ENCODE data around the gene RSPH10B2. TPM values are rescaled to one million over a fixed set of nuclear protein-coding genes. Genes with fewer than 3 reads are reported as not detected.
A peak's percentile ranks its signal among the peaks of the same experiment; 100 is the strongest.
"Not testable (repeated sequence)": the region's sequence is repeated elsewhere in the genome, so short reads cannot be mapped to it uniquely, and the experiment has no call there.

The RSPH10B2 gene
- total RNA-seq, result 1 to 10 TPM in 1 of 2 experiments, under 1 TPM in 1; 0.63 to 1.1 TPM

DNA sequence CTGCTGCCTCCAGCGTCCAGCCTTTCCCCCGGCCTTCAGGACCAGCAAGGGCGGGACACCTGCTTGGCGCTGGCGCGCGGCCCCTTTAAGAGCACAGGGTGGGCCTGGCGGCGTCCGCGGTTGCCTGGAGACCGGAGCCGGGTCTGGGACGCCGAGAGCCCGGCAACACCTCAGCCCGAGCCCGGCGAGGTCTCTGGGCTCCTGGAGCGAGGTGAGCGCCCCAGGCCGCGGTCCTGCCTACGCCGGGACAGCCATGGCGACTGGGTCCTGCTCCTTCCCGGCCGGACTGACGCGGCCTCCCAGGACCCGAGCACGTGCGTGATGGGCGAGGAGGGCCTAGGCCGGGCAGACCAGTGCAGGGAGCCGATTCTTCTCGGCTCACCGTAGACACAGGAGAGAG is at the start of gene RSPH10B2:
RSPH10B2 (plus strand) TSS at position 140 of the 400 bp plus-strand sequence. CDS start 3,575 bp downstream, outside the sequence.
- not testable (repeated sequence) for H3K36me3 Mint-ChIP-seq (ENCODE audit: low read depth)

DNA sequence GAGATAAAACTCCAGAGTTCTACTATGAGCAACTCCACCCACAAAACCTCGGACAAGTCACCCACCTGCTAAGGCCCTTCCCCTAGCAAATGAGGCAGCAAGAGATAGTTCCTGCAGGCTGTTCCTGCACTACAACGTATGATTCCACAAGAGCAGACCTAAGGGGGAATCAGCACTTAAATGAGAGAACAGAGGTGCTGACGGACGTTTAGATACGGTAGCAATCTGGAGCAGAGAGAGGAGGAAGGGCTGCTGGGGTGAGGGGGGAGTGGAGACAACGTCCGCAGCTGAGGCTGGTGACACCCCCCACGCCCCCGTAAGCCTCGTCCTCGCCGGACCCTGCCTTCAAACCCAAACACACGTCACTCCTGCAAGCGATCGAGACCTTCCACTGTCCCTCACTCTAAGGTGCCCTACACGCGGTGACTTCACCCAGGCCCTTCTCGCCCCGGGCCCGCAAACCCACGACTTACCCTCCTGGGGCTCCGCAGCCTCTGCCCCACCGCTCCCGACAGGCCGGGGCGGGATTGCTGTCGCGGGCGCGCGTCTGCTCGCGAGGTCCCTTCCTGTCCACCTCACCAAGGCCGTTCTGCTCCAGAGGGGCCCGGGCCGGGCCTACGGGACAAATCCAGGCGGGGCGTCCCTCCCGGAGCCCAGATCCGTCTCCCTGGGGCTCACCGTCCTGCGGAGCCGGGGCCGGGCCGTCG is 47.8 kb upstream of the RSPH10B2 start:
- H3K4me1 Mint-ChIP-seq (ENCODE audit: low read depth), result peaks cover 26% of the 10 kb centered on the region
- peaks cover 3% of the 10 kb centered on the region for H3K27me3 Mint-ChIP-seq (ENCODE audit: low read depth)
- peaks cover 41% of the 10 kb centered on the region for H3K36me3 Mint-ChIP-seq (ENCODE audit: low read depth)
- H3K4me3 Mint-ChIP-seq, result peak overlapping the region; percentile 88
- ChIA-PET CTCF (no interaction called here), POLR2A (no interaction called here)
- peak; percentile 45 for DNase-seq
- peak; percentile 52 for ATAC-seq
- H3K27ac Mint-ChIP-seq, result peak overlapping the region; percentile 85
- H3K9me3 Mint-ChIP-seq (ENCODE audit: insufficient read depth), result peaks cover 32% of the 10 kb centered on the region

More for the DNA sequence above, at the start of gene RSPH10B2:
- H3K4me3 Mint-ChIP-seq; H3K27ac Mint-ChIP-seq; DNase-seq; H3K4me1 Mint-ChIP-seq (ENCODE audit: low read depth); H3K9me3 Mint-ChIP-seq (ENCODE audit: insufficient read depth); POLR2A ChIA-PET; CTCF ChIA-PET; H3K27me3 Mint-ChIP-seq (ENCODE audit: low read depth): not testable (repeated sequence)
- ATAC-seq, result peak; percentile 18

DNA sequence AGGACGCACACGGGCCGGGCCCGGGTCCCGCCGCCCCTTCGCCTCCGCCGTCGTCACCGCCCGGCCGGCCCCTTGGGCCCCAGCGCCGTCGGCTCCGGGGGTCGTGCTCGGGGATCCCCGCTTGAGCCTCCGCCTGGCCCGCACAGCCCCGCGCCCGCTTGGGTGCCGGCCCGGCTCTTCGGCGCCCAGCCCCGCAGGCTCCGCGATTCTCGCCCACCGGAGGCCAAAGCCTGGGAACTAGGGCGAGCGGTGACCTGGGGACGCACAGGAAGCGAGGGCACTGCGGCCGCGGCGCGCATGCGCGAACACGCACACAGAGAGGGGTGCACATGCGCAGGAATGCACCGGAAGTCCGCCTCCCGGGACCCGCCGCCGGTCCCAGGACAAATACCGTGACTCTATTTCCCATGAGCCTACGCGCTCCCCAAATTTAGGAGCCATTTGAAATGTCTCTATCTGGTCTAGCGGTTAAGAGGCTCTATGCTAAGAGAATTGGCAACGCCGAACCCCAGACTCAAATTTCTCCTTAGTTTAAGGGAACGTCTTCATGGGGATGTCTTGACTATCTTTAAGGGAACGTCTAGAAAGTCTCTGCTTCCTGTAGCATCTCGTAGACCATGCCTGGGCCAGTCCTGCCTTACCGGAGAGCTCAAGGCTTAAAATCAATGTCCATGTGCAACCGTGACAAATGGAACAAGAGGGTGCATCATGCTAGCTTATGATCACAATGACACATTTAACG is 47.1 kb upstream of the RSPH10B2 start, which contains the start of gene ZNF12:
ZNF12 (minus strand) TSS at position 282 of the 742 bp plus-strand sequence. CDS start 1,774 bp downstream, outside the sequence.
- DNase-seq (peak; percentile 97), ATAC-seq (peak; percentile 91)
- H3K27me3 Mint-ChIP-seq (ENCODE audit: low read depth), result peaks cover 3% of the 10 kb centered on the region
- H3K27ac Mint-ChIP-seq, result peak within 1 kb of the TSS; percentile 86
- H3K4me1 Mint-ChIP-seq (ENCODE audit: low read depth), result peaks cover 26% of the 10 kb centered on the region
- H3K4me3 Mint-ChIP-seq, result peak within 1 kb of the TSS; percentile 88
- H3K36me3 Mint-ChIP-seq (ENCODE audit: low read depth), result peaks cover 43% of the 10 kb centered on the region
- CTCF ChIA-PET, result no interaction called here
- POLR2A ChIA-PET, result interaction anchor here (1.0 kb wide), 1 partner anchor 22 kb away, joined by 4 read pairs; no protein-coding TSS in a partner anchor
- H3K9me3 Mint-ChIP-seq (ENCODE audit: insufficient read depth), result peaks cover 28% of the 10 kb centered on the region

DNA sequence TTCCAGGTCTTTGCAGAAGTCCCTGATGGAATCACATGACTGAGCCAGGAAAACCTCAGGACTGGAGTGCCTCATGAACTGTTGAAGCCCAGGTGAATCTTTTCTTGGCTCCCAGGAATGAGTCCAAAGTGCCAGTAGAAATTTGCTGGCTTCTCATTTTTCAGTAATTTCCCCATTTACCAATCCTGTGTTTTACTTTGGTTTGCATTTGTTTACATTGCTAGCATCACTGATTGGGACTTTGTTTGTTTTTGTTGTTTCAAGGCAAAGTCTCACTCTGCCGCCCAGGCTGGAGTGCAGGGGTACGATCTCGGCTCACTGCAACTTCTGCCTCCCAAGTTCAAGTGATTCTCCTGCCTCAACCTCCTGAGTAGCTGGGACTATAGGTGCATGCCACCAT is 45.6 kb upstream of the RSPH10B2 start:
- ATAC-seq, result no peak
- peaks cover 37% of the 10 kb centered on the region for H3K36me3 Mint-ChIP-seq (ENCODE audit: low read depth)
- no peak overlapping the region for H3K4me3 Mint-ChIP-seq
- peaks cover 20% of the 10 kb centered on the region for H3K9me3 Mint-ChIP-seq (ENCODE audit: insufficient read depth)
- no peak overlapping the region for H3K27ac Mint-ChIP-seq
- DNase-seq, result no peak
- peaks cover 3% of the 10 kb centered on the region for H3K27me3 Mint-ChIP-seq (ENCODE audit: low read depth)
- ChIA-PET POLR2A (no interaction called here), CTCF (no interaction called here)
- H3K4me1 Mint-ChIP-seq (ENCODE audit: low read depth), result peaks cover 21% of the 10 kb centered on the region

DNA sequence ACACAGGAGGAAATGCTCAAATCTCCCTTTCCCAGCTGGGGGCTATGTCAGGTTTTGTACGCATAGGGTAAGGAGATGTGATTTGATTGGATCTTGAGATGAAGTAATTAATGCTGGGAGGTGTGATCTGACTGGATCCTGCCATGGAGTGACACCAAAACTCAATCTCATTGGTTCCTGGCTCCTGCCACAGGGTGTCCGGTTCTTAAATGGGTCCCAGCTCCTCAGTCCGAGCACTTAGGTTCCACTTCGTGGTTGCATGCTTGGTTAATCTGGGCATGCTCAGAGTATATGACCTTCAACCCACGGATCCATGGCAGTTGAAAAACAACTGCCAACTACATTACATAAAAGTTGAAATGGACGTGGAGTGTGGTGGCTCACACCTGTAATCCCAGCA is 44.1 kb upstream of the RSPH10B2 start:
- Mint-ChIP-seq H3K4me3 (no peak overlapping the region), H3K36me3 (ENCODE audit: low read depth) (peaks cover 25% of the 10 kb centered on the region), H3K27me3 (ENCODE audit: low read depth) (peaks cover 3% of the 10 kb centered on the region), H3K9me3 (ENCODE audit: insufficient read depth) (peaks cover 11% of the 10 kb centered on the region), H3K4me1 (ENCODE audit: low read depth) (peaks cover 11% of the 10 kb centered on the region), H3K27ac (no peak overlapping the region)
- ChIA-PET CTCF (no interaction called here), POLR2A (no interaction called here)
- DNase-seq, result no peak
- ATAC-seq, result no peak

DNA sequence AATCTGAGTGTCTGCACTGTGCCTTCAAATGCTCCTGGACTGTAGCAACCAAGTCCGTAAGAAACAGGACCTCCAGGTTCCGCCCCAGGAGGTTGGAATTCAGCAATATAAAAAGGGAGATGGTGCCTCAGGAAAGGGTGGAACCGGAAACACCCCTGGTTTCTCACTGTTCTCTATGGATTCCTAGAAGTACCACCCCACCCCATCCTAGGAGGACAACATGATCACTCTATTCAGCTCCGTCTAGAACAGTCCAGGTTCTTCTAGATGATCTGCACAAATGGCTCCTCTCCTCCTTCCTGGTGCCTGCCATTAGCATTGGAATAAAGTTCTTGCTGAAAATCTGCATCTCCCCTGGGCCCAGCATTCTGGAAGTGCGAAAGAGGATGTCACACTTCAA is 39.5 kb upstream of the RSPH10B2 start:
- DNase-seq (no peak), ATAC-seq (no peak)
- Mint-ChIP-seq H3K27me3 (ENCODE audit: low read depth) (peaks cover 5% of the 10 kb centered on the region), H3K36me3 (ENCODE audit: low read depth) (peaks cover 2% of the 10 kb centered on the region), H3K4me1 (ENCODE audit: low read depth) (peaks cover 9% of the 10 kb centered on the region), H3K27ac (no peak overlapping the region), H3K4me3 (no peak overlapping the region), H3K9me3 (ENCODE audit: insufficient read depth) (no peaks in the 10 kb centered on the region)
- CTCF ChIA-PET, result interaction anchor here (1.4 kb wide), 1 partner anchor 198 kb away, joined by 3 read pairs; no protein-coding TSS in a partner anchor
- POLR2A ChIA-PET, result no interaction called here

DNA sequence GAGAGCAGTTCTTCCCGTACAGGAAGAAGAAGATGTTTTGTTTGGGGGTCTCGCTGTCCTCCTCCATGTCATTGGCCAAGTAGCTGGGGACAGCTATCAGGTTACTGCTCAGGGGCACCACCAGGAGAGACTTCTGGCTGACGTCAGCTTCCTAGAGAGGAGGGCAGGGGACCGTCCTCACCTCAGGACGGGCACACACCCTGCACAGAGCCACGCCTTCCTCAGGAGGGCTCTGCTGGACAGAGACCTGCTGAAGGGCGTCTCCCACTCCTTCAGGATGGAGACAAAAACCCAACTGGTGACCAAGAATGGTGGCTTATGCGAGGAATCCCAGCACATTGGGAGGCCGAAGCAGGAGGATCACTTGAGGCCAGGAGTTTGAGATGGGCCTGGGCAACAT is 38.0 kb upstream of the RSPH10B2 start:
- DNase-seq; H3K27ac Mint-ChIP-seq; H3K4me3 Mint-ChIP-seq; ATAC-seq; H3K36me3 Mint-ChIP-seq (ENCODE audit: low read depth); POLR2A ChIA-PET; H3K27me3 Mint-ChIP-seq (ENCODE audit: low read depth); H3K9me3 Mint-ChIP-seq (ENCODE audit: insufficient read depth); H3K4me1 Mint-ChIP-seq (ENCODE audit: low read depth); CTCF ChIA-PET: not testable (repeated sequence)

DNA sequence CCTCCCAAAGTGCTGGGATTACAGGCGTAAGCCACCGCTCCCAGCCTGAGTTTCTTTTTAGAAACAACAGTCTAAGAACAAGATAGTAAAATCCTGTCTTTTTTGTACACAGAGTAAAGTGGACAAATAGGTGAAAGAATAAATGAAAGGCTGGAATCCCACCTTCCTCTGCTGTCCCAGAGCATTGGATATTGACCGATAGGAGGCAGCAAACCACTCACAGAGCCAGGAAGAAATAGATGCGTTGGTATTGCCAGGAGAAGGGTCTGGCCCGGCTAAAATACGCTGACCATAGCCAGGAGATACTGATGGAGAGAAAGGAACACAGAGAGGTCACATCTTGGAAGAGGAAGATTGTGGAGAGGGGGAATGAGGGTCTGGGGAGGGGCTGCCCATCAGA is 35.8 kb upstream of the RSPH10B2 start:
- H3K27ac Mint-ChIP-seq, result no peak overlapping the region
- DNase-seq, result no peak
- H3K4me1 Mint-ChIP-seq (ENCODE audit: low read depth), result peaks cover 9% of the 10 kb centered on the region
- CTCF ChIA-PET, result no interaction called here
- H3K4me3 Mint-ChIP-seq, result no peak overlapping the region
- POLR2A ChIA-PET, result no interaction called here
- peaks cover 7% of the 10 kb centered on the region for H3K27me3 Mint-ChIP-seq (ENCODE audit: low read depth)
- no peaks in the 10 kb centered on the region for H3K36me3 Mint-ChIP-seq (ENCODE audit: low read depth)
- ATAC-seq, result no peak
- H3K9me3 Mint-ChIP-seq (ENCODE audit: insufficient read depth), result no peaks in the 10 kb centered on the region

DNA sequence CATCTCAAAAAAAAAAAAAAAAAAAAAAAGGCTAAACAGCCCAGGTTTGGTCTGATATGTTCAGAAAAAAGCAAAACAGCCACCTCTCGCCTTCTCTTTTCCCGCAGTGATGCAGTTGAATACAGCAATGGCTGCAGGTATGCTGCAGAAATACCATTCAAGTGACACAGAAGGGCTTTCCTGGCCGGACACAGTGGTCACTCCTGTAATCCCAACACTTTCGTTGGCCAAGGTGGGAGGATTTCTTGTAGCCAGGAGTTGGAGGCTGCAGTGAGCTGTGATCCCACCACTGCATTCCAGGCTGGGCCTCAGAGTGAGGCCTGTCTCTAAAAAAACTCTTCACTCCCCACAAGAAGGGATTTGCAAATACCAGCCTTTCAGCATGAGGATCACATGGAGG is 29.6 kb upstream of the RSPH10B2 start:
- DNase-seq; H3K36me3 Mint-ChIP-seq (ENCODE audit: low read depth); H3K27ac Mint-ChIP-seq; ATAC-seq; H3K4me3 Mint-ChIP-seq; POLR2A ChIA-PET; H3K9me3 Mint-ChIP-seq (ENCODE audit: insufficient read depth); CTCF ChIA-PET; H3K27me3 Mint-ChIP-seq (ENCODE audit: low read depth): not testable (repeated sequence)
- H3K4me1 Mint-ChIP-seq (ENCODE audit: low read depth), result peaks cover 10% of the 10 kb centered on the region

DNA sequence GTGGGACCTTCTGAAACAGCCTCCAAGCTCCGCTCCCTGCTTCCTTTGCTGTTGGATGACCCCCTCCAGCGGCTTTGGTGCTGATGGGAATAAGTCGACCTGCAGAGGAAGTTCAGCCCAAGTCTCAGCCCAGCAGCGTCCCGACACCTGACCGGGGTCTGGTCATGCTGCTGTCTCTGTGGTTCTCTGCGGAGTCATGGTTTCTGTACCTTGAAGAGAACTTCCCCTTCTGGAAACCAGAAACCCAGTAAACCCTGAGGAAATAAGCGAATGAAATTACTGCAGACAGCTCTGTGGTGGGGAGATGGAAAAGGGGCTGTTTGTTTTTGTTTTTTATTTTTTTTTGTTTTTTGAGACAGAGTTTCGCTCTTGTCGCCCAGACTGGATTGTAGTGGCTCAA is 28.9 kb upstream of the RSPH10B2 start:
- ChIA-PET CTCF (no interaction called here), POLR2A (no interaction called here)
- Mint-ChIP-seq H3K4me3 (no peak overlapping the region), H3K27ac (no peak overlapping the region), H3K9me3 (ENCODE audit: insufficient read depth) (peaks cover 4% of the 10 kb centered on the region), H3K4me1 (ENCODE audit: low read depth) (peaks cover 13% of the 10 kb centered on the region), H3K36me3 (ENCODE audit: low read depth) (peaks cover 8% of the 10 kb centered on the region), H3K27me3 (ENCODE audit: low read depth) (peaks cover 2% of the 10 kb centered on the region)
- ATAC-seq (no peak), DNase-seq (no peak)

DNA sequence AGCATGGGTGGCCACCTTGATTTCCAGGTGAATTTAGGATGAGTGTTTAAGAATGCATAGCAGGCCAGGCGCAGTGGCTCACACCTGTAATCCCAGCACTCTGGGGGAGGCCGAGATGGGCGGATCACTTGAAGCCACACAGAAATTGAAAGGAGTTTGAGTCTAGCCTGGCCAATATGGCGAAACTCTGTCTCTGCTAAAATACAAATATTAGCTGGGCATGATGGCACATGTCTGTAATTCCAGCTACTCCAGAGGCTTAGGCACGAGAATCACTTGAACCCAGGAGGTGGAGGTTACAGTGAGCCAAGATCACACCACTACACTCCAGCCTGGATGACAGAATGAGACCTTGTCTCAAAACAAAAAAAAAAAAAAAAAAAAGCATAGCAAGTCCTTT is 27.6 kb upstream of the RSPH10B2 start:
- H3K4me1 Mint-ChIP-seq (ENCODE audit: low read depth), result peaks cover 20% of the 10 kb centered on the region
- not testable (repeated sequence) for H3K4me3 Mint-ChIP-seq

DNA sequence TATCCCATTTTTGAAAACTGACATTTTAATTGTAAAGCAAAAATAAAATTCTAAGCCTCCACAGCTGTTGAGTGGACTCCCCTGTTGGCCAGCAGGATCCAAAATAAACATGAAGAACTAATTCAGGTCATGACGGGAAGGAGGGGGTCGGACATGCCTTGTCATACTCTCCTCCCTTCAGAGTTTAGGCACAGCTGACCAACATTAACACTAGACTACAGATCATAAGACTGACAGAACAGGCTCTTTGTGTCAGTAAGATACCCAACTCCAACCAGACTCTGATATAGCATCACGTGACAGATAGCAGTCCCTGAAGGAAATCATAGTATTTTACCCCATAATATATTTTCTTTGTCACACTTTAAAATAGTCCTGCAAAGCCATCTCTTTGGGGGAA is 26.2 kb upstream of the RSPH10B2 start:
- no peak for ATAC-seq
- Mint-ChIP-seq H3K4me3 (no peak overlapping the region), H3K36me3 (ENCODE audit: low read depth) (peaks cover 27% of the 10 kb centered on the region), H3K27me3 (ENCODE audit: low read depth) (peaks cover 2% of the 10 kb centered on the region), H3K9me3 (ENCODE audit: insufficient read depth) (peaks cover 4% of the 10 kb centered on the region), H3K4me1 (ENCODE audit: low read depth) (peaks cover 26% of the 10 kb centered on the region), H3K27ac (no peak overlapping the region)
- POLR2A ChIA-PET, result no interaction called here
- CTCF ChIA-PET, result no interaction called here
- DNase-seq, result no peak

More for the DNA sequence above, 27.6 kb upstream of the RSPH10B2 start:
- ATAC-seq; POLR2A ChIA-PET; H3K27me3 Mint-ChIP-seq (ENCODE audit: low read depth); CTCF ChIA-PET; DNase-seq; H3K9me3 Mint-ChIP-seq (ENCODE audit: insufficient read depth); H3K27ac Mint-ChIP-seq: not testable (repeated sequence)
- peaks cover 19% of the 10 kb centered on the region for H3K36me3 Mint-ChIP-seq (ENCODE audit: low read depth)

All from activated CD8-positive, alpha-beta T cell treated with anti-CD3 and anti-CD28 coated beads, Interleukin-2, amount 10 ng/mL, durations not matched to agents 7 days and 5 days (primary cell).